ENCODE measurements around the gene TBX6. TPM values are rescaled to one million over a fixed set of nuclear protein-coding genes. Genes with fewer than 3 reads are reported as not detected.

The TBX6 gene
- total and polyA plus RNA-seq, 2 of the 4 experiments (the other 2 are of a cell fraction) = 0.10 TPM; not detected in 1

GRCh38 chr16:30070490-30070889, 21.2 kb downstream of the TBX6 start:
- Histone ChIP-seq H3K18ac (ENCODE audit: low read depth, low read length) (no peak overlapping the region), H3K4ac (ENCODE audit: low read depth, low read length) (no peak overlapping the region), H2AK9ac (replicated peaks; ENCODE audit: low read depth, low read length, poor library complexity) (no peak overlapping the region), H3K27me3 (ENCODE audit: control insufficient read depth, insufficient read depth, low read length) (no peaks in the 10 kb centered on the region), H3K14ac (replicated peaks; ENCODE audit: low read depth, low read length) (no peak overlapping the region), H3K27ac (ENCODE audit: insufficient read depth, low read length) (no peak overlapping the region), H3K79me1 (ENCODE audit: low read depth in 1 of 2, low read length in 2 of 2) (peaks cover 16 to 59% of the 10 kb centered on the region in 2 experiments), H3K23ac (ENCODE audit: low read depth, low read length) (peak overlapping the region; percentile 38; the same call in 1 of the 2 replicates), H2BK20ac (ENCODE audit: low read depth, low read length) (no peak overlapping the region), H2BK120ac (ENCODE audit: low read depth, low read length) (no peak overlapping the region), H3K9me3 (ENCODE audit: control insufficient read depth, insufficient read depth, low read length) (no peaks in the 10 kb centered on the region), H4K91ac (ENCODE audit: insufficient read depth, low read depth, low read length) (no peak overlapping the region), H3K9me1 (ENCODE audit: insufficient read depth, low read length) (peaks cover 19% of the 10 kb centered on the region), H2BK15ac (ENCODE audit: low read depth, low read length) (no peak overlapping the region), H2BK5ac (ENCODE audit: low read depth, low read length, poor library complexity, severe bottlenecking) (no peak overlapping the region), H3K56ac (ENCODE audit: extremely low read depth, insufficient read depth, low read length) (no peak overlapping the region), H4K8ac (ENCODE audit: low read depth in 2 of 2, low read length in 2 of 2) (no peak overlapping the region), H2AFZ (replicated peaks; ENCODE audit: low read length, poor library complexity) (no peak overlapping the region), H3K9ac (ENCODE audit: low read depth, low read length) (no peak overlapping the region), H3K36me3 (ENCODE audit: control insufficient read depth, insufficient read depth, low read length) (peaks cover 61% of the 10 kb centered on the region), H4K20me1 (ENCODE audit: insufficient read depth, low read length) (peaks cover 65% of the 10 kb centered on the region), H3K4me3 (ENCODE audit: insufficient read depth, low read depth, low read length) (no peak overlapping the region), H4K5ac (ENCODE audit: low read depth, low read length) (no peak overlapping the region), H3K4me1 (ENCODE audit: control insufficient read depth, insufficient read depth, low read length) (peaks cover 19% of the 10 kb centered on the region), H2AK5ac (ENCODE audit: low read depth, low read length) (no peak overlapping the region), H3K4me2 (ENCODE audit: low read depth, low read length) (no peak overlapping the region; the same call in 1 of the 2 replicates)
- in situ Hi-C loops (cut with MboI; ENCODE audit: low sequenced_read_pairs) (loop anchor here (10.0 kb wide), 1 partner anchor 334 kb away; the partner anchor contains the start of gene ZNF771), intact Hi-C loops (cut with micrococcal nuclease) (no loop called here), dilution Hi-C loops (cut with HindIII; ENCODE audit: low sequenced_read_pairs, unreplicated experiment) (no loop called here)
- TF ChIP-seq RCOR1 (IDR thresholded peaks at IDR 0.05; ENCODE audit: insufficient replicate concordance, low read length) (no peak), MAZ (IDR thresholded peaks at IDR 0.05; ENCODE audit: borderline replicate concordance, low read depth, low read length) (no peak), CTCF (conservative IDR thresholded peaks at IDR 0.05; ENCODE audit: low read depth, low read length) (no peak), NFE2L2 (IDR thresholded peaks at IDR 0.05; ENCODE audit: low read depth, low read length) (no peak), SMC3 (IDR thresholded peaks at IDR 0.05; ENCODE audit: low read depth, low read length) (no peak), RAD21 (IDR thresholded peaks at IDR 0.05; ENCODE audit: low read length) (no peak), RFX5 (IDR thresholded peaks at IDR 0.05; ENCODE audit: low read depth, low read length) (no peak), ELK1 (IDR thresholded peaks at IDR 0.05; ENCODE audit: borderline replicate concordance, low read depth, low read length) (no peak)
- TF ChIP-seq, protein P1, sequence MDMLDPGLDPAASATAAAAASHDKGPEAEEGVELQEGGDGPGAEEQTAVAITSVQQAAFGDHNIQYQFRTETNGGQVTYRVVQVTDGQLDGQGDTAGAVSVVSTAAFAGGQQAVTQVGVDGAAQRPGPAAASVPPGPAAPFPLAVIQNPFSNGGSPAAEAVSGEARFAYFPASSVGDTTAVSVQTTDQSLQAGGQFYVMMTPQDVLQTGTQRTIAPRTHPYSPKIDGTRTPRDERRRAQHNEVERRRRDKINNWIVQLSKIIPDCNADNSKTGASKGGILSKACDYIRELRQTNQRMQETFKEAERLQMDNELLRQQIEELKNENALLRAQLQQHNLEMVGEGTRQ (IDR thresholded peaks at IDR 0.05; ENCODE audit: low read depth, low read length) = no peak
- ChIA-PET POLR2A (ENCODE audit: unreplicated experiment) (no interaction called here), CTCF (no interaction called here)
- ATAC-seq (ENCODE audit: low read depth) = no peak
- BruUV-seq (replicated peaks) = no TSS peak
- no peak for DNase-seq
